Neural progenitor cell (in vitro differentiated cells): ENCODE measurements around the gene PYGB. TPM values are rescaled to one million over a fixed set of nuclear protein-coding genes. Genes with fewer than 3 reads are reported as not detected.
A peak's percentile ranks its signal among the peaks of the same experiment; 100 is the strongest.

ENCODE experiments used
- DNase-seq: peaks from one replicate; pipeline ENCODE4 v3.0.0-alpha.2; 2016; ENCODE audit warnings: low spot score
- H2AFZ ChIP-seq: fragments of 200-600 bp; sonication (generic); replicated peaks from 2 replicates; pipeline ENCODE4 v1.6.1; 2016; ENCODE audit warnings: antibody characterized with exemption
- H3F3A ChIP-seq: fragments of 200-600 bp; sonication (generic); 2 replicates; pipeline ENCODE4 v1.6.1; 2016; ENCODE audit warnings: antibody characterized with exemption, low read depth
- H3K27ac ChIP-seq: fragments of 200-600 bp; sonication (generic); 2 replicates; pipeline ENCODE4 v1.5.1; 2016; ENCODE audit warnings: mild to moderate bottlenecking
- H3K27me3 ChIP-seq: fragments of 200-600 bp; sonication (generic); 2 replicates; pipeline ENCODE4 v1.6.1; 2016; ENCODE audit warnings: mild to moderate bottlenecking, moderate library complexity
- H3K36me3 ChIP-seq: fragments of 200-600 bp; sonication (generic); 2 replicates; pipeline ENCODE4 v1.5.1; 2016
- H3K4me1 ChIP-seq: fragments of 200-600 bp; sonication (generic); 2 replicates; pipeline ENCODE4 v1.6.1; 2016; ENCODE audit warnings: mixed run types
- H3K4me2 ChIP-seq: fragments of 200-600 bp; sonication (generic); 2 replicates; pipeline ENCODE4 v1.6.1; 2016
- H3K4me3 ChIP-seq: fragments of 200-600 bp; sonication (generic); 2 replicates; pipeline ENCODE4 v1.5.1; 2016
- H3K79me2 ChIP-seq: fragments of 200-600 bp; sonication (generic); 2 replicates; pipeline ENCODE4 v1.6.1; 2016; ENCODE audit warnings: low read depth
- H3K9ac ChIP-seq: fragments of 200-600 bp; sonication (generic); 2 replicates; pipeline ENCODE4 v1.6.1; 2016
- H3K9me3 ChIP-seq: fragments of 200-600 bp; sonication (generic); 2 replicates; pipeline ENCODE4 v1.5.1; 2016; ENCODE audit warnings: low read depth
- H4K20me1 ChIP-seq: fragments of 200-600 bp; sonication (generic); 2 replicates; pipeline ENCODE4 v1.6.1; 2016; ENCODE audit warnings: low read depth
- H3K27ac Mint-ChIP-seq: 3 replicates; pipeline ENCODE4 v1.8.0; 2021; ENCODE audit warnings: mixed read lengths
- H3K27me3 Mint-ChIP-seq: 2 replicates; pipeline ENCODE4 v1.8.0; 2022; ENCODE audit warnings: low read depth, mild to moderate bottlenecking, inconsistent platforms, moderate library complexity, mixed read lengths; ENCODE audit not compliant: insufficient read depth
- H3K36me3 Mint-ChIP-seq: 3 replicates; pipeline ENCODE4 v1.8.0; 2021; ENCODE audit warnings: mixed read lengths
- H3K4me1 Mint-ChIP-seq: 3 replicates; pipeline ENCODE4 v1.8.0; 2021; ENCODE audit warnings: mixed read lengths
- H3K4me3 Mint-ChIP-seq: 3 replicates; pipeline ENCODE4 v1.8.0; 2021; ENCODE audit warnings: mild to moderate bottlenecking, moderate library complexity, mixed read lengths
- H3K9me3 Mint-ChIP-seq: 3 replicates; pipeline ENCODE4 v1.8.0; 2020; ENCODE audit warnings: mixed read lengths
- CTCF ChIP-seq: fragments of 200-600 bp; sonication (generic); IDR thresholded peaks from 2 replicates; pipeline ENCODE4 v1.5.1; 2017; ENCODE audit warnings: antibody characterized with exemption, mild to moderate bottlenecking
- EZH2 ChIP-seq: fragments of 200-600 bp; sonication (generic); IDR thresholded peaks from 2 replicates; pipeline ENCODE4 v1.6.1; 2017; ENCODE audit warnings: antibody characterized with exemption, mild to moderate bottlenecking, moderate library complexity
- EZH2phosphoT487 ChIP-seq: fragments of 200-600 bp; sonication (generic); IDR thresholded peaks from 2 replicates; pipeline ENCODE4 v1.6.1; 2017; ENCODE audit warnings: antibody characterized with exemption
- total RNA-seq: library from RNA; depleted of rRNA; stranded (reverse); fragments of >200 nt; gene quantifications from 2 replicates; pipeline ENCODE4 v1.2.3, GENCODE V29; 2015; ENCODE audit warnings: low replicate concordance

Gene PYGB
- total RNA-seq, 1 donor from 2014 or later = 40.9 TPM

GRCh38 chr20:25274891-25275812 is 27.3 kb downstream of the PYGB start:
- Mint-ChIP-seq H3K27ac (peak overlapping the region; percentile 57), H3K36me3 (peaks cover 12% of the 10 kb centered on the region), H3K4me3 (no peak overlapping the region), H3K27me3 (no peaks in the 10 kb centered on the region), H3K4me1 (no peaks in the 10 kb centered on the region), H3K9me3 (no peaks in the 10 kb centered on the region)
- H3K27me3 ChIP-seq = no peaks in the 10 kb centered on the region
- H3K36me3 ChIP-seq = no peaks in the 10 kb centered on the region
- H3F3A ChIP-seq = no peaks in the 10 kb centered on the region
- no peak overlapping the region for H3K4me3 ChIP-seq
- H3K79me2 ChIP-seq = no peaks in the 10 kb centered on the region
- TF ChIP-seq EZH2 = no peak
- DNase-seq = no peak
- H3K4me1 ChIP-seq = no peaks in the 10 kb centered on the region
- no peak overlapping the region for H3K9ac ChIP-seq
- H3K27ac ChIP-seq = no peak overlapping the region
- no peaks in the 10 kb centered on the region for H4K20me1 ChIP-seq
- H3K9me3 ChIP-seq = no peaks in the 10 kb centered on the region
- no peak overlapping the region for H2AFZ ChIP-seq
- H3K4me2 ChIP-seq = no peak overlapping the region

GRCh38 chr20:25275813-25276532 is 28.1 kb downstream of the PYGB start:
- no peaks in the 10 kb centered on the region for H3K9me3 ChIP-seq
- no peak overlapping the region for H3K4me3 Mint-ChIP-seq
- H3K9me3 Mint-ChIP-seq = no peaks in the 10 kb centered on the region
- H3K27ac Mint-ChIP-seq = no peak overlapping the region
- no peaks in the 10 kb centered on the region for H3K79me2 ChIP-seq
- no peaks in the 10 kb centered on the region for H3K4me1 Mint-ChIP-seq
- no peaks in the 10 kb centered on the region for H3K4me1 ChIP-seq
- H3K36me3 ChIP-seq = no peaks in the 10 kb centered on the region
- no peaks in the 10 kb centered on the region for H4K20me1 ChIP-seq
- no peaks in the 10 kb centered on the region for H3K27me3 Mint-ChIP-seq
- no peak overlapping the region for H2AFZ ChIP-seq
- H3K4me2 ChIP-seq = no peak overlapping the region
- H3K27me3 ChIP-seq = no peaks in the 10 kb centered on the region
- no peaks in the 10 kb centered on the region for H3F3A ChIP-seq
- no peak overlapping the region for H3K27ac ChIP-seq
- TF ChIP-seq CTCF (no peak), EZH2 (no peak), EZH2phosphoT487 (no peak)
- peaks cover 12% of the 10 kb centered on the region for H3K36me3 Mint-ChIP-seq
- H3K9ac ChIP-seq = no peak overlapping the region
- no peak for DNase-seq
- no peak overlapping the region for H3K4me3 ChIP-seq

- Mint-ChIP-seq H3K4me3 (no peak overlapping the region), H3K27me3 (no peaks in the 10 kb centered on the region), H3K4me1 (no peaks in the 10 kb centered on the region), H3K36me3 (peaks cover 10% of the 10 kb centered on the region), H3K9me3 (no peaks in the 10 kb centered on the region), H3K27ac (no peak overlapping the region)
- no peak overlapping the region for H3K27ac ChIP-seq
- no peak for TF ChIP-seq CTCF
- no peak for TF ChIP-seq EZH2
- TF ChIP-seq EZH2phosphoT487 = no peak
- H3K79me2 ChIP-seq = no peaks in the 10 kb centered on the region
- H3K4me2 ChIP-seq = no peak overlapping the region
- H3K27me3 ChIP-seq = no peaks in the 10 kb centered on the region
- no peaks in the 10 kb centered on the region for H3K4me1 ChIP-seq
- no peaks in the 10 kb centered on the region for H4K20me1 ChIP-seq
- H3K36me3 ChIP-seq = no peaks in the 10 kb centered on the region
- H3K4me3 ChIP-seq = no peak overlapping the region
- no peaks in the 10 kb centered on the region for H3K9me3 ChIP-seq
- no peak overlapping the region for H3K9ac ChIP-seq
- H2AFZ ChIP-seq = no peak overlapping the region
- no peaks in the 10 kb centered on the region for H3F3A ChIP-seq
- DNase-seq = no peak
Observed at GRCh38 chr20:25276533-25277050, 28.7 kb downstream of the PYGB start.
